HT1080 (cell line): Measurements from ENCODE around the gene MFSD1. TPM values are rescaled to one million over a fixed set of nuclear protein-coding genes. Genes with fewer than 3 reads are reported as not detected.
"Not testable (repeated sequence)": the region's sequence is repeated elsewhere in the genome, so short reads cannot be mapped to it uniquely, and the experiment has no call there.

Source experiments
- DNase-seq: peaks from one replicate; pipeline ENCODE4 v3.0.0-alpha.2; 2015; ENCODE audit warnings: low read depth
- total RNA-seq: library from RNA; depleted of rRNA; stranded (reverse); fragments of >200 nt; shearing (Covaris generic); gene quantifications from 2 replicates; pipeline ENCODE4 v1.2.3, GENCODE V29; 2014

MFSD1 gene
- total RNA-seq, 1 experiment from 2014 or later = 150 TPM

- DNase-seq = no peak
These were observed 26.1 kb upstream of the MFSD1 start for GRCh38 chr3:158775426-158776410.

GRCh38 chr3:158776531-158776930 is 25.3 kb upstream of the MFSD1 start:
- DNase-seq = no peak

GRCh38 chr3:158777161-158777873 is 24.5 kb upstream of the MFSD1 start:
- no peak for DNase-seq

- no peak for DNase-seq
These were observed 21.1 kb upstream of the MFSD1 start for GRCh38 chr3:158780766-158781165.

GRCh38 chr3:158781191-158781590 is 20.7 kb upstream of the MFSD1 start:
- DNase-seq = no peak

GRCh38 chr3:158781849-158782248 is 20.0 kb upstream of the MFSD1 start:
- DNase-seq = no peak

GRCh38 chr3:158782283-158782989 is 19.4 kb upstream of the MFSD1 start:
- DNase-seq = no peak

GRCh38 chr3:158783051-158783450 is 18.8 kb upstream of the MFSD1 start:
- no peak for DNase-seq

GRCh38 chr3:158785972-158786371 is 15.9 kb upstream of the MFSD1 start:
- DNase-seq = no peak

GRCh38 chr3:158788446-158788845 is 13.4 kb upstream of the MFSD1 start:
- no peak for DNase-seq

- no peak for DNase-seq
These were observed 12.3 kb upstream of the MFSD1 start for GRCh38 chr3:158789592-158789991.

- DNase-seq = peak; percentile 67
These were observed 10.8 kb upstream of the MFSD1 start for GRCh38 chr3:158790901-158791589.

- DNase-seq = not testable (repeated sequence)
These were observed 10.3 kb upstream of the MFSD1 start for GRCh38 chr3:158791590-158791920.

GRCh38 chr3:158792709-158793108 is 9.1 kb upstream of the MFSD1 start:
- peak; percentile 77 for DNase-seq

GRCh38 chr3:158794206-158794605 is 7.6 kb upstream of the MFSD1 start:
- no peak for DNase-seq

- DNase-seq = peak; percentile 61
These were observed 6.8 kb upstream of the MFSD1 start for GRCh38 chr3:158794936-158795518.

- no peak for DNase-seq
These were observed 653 bp upstream of the MFSD1 start for GRCh38 chr3:158801201-158801600.

GRCh38 chr3:158802409-158803268 is 785 bp downstream of the MFSD1 start:
- DNase-seq = no peak

GRCh38 chr3:158804441-158804840 is 2.6 kb downstream of the MFSD1 start:
- no peak for DNase-seq

GRCh38 chr3:158808697-158809096 is 6.8 kb downstream of the MFSD1 start:
- DNase-seq = peak; percentile 98
